ENCODE measurements around the gene EIF3J.

DNA sequence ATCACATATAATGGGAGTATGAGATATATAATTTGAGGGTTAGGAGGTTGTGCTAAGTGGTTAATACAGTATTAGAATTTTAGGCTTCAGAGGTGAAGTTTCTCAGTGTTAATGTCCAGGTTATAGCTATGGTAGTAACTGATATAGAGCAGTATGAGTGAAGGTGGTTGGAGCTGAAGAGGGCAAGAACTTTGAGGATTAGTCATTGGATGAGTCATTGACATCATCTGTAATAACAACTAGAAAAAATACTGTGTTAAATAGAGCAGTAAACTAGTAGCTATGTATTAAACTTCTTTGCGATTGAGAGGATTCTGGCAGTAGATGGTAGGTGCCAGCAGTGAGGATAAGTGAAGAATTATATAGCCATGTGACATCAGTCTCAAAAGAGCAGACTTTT lies 47.5 kb upstream of the EIF3J start:
- no peak for TF ChIP-seq POLR2A (IDR thresholded peaks at IDR 0.05)
- TF ChIP-seq, protein P1, sequence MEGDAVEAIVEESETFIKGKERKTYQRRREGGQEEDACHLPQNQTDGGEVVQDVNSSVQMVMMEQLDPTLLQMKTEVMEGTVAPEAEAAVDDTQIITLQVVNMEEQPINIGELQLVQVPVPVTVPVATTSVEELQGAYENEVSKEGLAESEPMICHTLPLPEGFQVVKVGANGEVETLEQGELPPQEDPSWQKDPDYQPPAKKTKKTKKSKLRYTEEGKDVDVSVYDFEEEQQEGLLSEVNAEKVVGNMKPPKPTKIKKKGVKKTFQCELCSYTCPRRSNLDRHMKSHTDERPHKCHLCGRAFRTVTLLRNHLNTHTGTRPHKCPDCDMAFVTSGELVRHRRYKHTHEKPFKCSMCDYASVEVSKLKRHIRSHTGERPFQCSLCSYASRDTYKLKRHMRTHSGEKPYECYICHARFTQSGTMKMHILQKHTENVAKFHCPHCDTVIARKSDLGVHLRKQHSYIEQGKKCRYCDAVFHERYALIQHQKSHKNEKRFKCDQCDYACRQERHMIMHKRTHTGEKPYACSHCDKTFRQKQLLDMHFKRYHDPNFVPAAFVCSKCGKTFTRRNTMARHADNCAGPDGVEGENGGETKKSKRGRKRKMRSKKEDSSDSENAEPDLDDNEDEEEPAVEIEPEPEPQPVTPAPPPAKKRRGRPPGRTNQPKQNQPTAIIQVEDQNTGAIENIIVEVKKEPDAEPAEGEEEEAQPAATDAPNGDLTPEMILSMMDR (IDR thresholded peaks at IDR 0.05): no peak
